Right hindlimb (tissue), 1 donor: Measurements from ENCODE around the gene ZSWIM6.

ENCODE experiments used
- DNase-seq: peaks from one replicate; pipeline ENCODE4 v3.0.0-alpha.2; 2018

Gene ZSWIM6

GRCh38 chr5:61450493-61451279, 118.6 kb downstream of the ZSWIM6 start:
- peak; percentile 51 for DNase-seq

- no peak for DNase-seq
Observed at GRCh38 chr5:61455179-61456006, 123.3 kb downstream of the ZSWIM6 start.

GRCh38 chr5:61460471-61460870, 128.4 kb downstream of the ZSWIM6 start:
- DNase-seq = no peak

GRCh38 chr5:61461417-61461816, 129.4 kb downstream of the ZSWIM6 start:
- no peak for DNase-seq

- no peak for DNase-seq
Observed at GRCh38 chr5:61461926-61462325, 129.9 kb downstream of the ZSWIM6 start.

GRCh38 chr5:61463596-61463995, 131.5 kb downstream of the ZSWIM6 start:
- DNase-seq = no peak

- DNase-seq = no peak
Observed at GRCh38 chr5:61464512-61464911, 132.5 kb downstream of the ZSWIM6 start.

- no peak for DNase-seq
Observed at GRCh38 chr5:61465066-61465465, 133.0 kb downstream of the ZSWIM6 start.

GRCh38 chr5:61465496-61465895, 133.4 kb downstream of the ZSWIM6 start:
- no peak for DNase-seq

GRCh38 chr5:61466017-61466416, 134.0 kb downstream of the ZSWIM6 start:
- no peak for DNase-seq

GRCh38 chr5:61467766-61468482, 135.9 kb downstream of the ZSWIM6 start:
- DNase-seq = peak; percentile 27

GRCh38 chr5:61468483-61468865, 136.4 kb downstream of the ZSWIM6 start:
- no peak for DNase-seq

- DNase-seq = no peak
Observed at GRCh38 chr5:61471352-61471751, 139.3 kb downstream of the ZSWIM6 start.

GRCh38 chr5:61472172-61472958, 140.3 kb downstream of the ZSWIM6 start:
- DNase-seq = no peak

- DNase-seq = no peak
Observed at GRCh38 chr5:61474746-61475145, 142.7 kb downstream of the ZSWIM6 start.

- DNase-seq = no peak
Observed at GRCh38 chr5:61477788-61478187, 145.7 kb downstream of the ZSWIM6 start.

GRCh38 chr5:61479850-61480614, 148.0 kb downstream of the ZSWIM6 start:
- DNase-seq = no peak

- no peak for DNase-seq
Observed at GRCh38 chr5:61482980-61483379, 150.9 kb downstream of the ZSWIM6 start.

- no peak for DNase-seq
Observed at GRCh38 chr5:61486476-61486875, 154.4 kb downstream of the ZSWIM6 start.

- no peak for DNase-seq
Observed at GRCh38 chr5:61489574-61489973, 157.5 kb downstream of the ZSWIM6 start.

- DNase-seq = no peak
Observed at GRCh38 chr5:61491861-61492260, 159.8 kb downstream of the ZSWIM6 start.

GRCh38 chr5:61493973-61494372, 161.9 kb downstream of the ZSWIM6 start:
- no peak for DNase-seq
